Measurements from ENCODE around the gene DNAJC17.
A peak's percentile ranks its signal among the peaks of the same experiment; 100 is the strongest.

DNA sequence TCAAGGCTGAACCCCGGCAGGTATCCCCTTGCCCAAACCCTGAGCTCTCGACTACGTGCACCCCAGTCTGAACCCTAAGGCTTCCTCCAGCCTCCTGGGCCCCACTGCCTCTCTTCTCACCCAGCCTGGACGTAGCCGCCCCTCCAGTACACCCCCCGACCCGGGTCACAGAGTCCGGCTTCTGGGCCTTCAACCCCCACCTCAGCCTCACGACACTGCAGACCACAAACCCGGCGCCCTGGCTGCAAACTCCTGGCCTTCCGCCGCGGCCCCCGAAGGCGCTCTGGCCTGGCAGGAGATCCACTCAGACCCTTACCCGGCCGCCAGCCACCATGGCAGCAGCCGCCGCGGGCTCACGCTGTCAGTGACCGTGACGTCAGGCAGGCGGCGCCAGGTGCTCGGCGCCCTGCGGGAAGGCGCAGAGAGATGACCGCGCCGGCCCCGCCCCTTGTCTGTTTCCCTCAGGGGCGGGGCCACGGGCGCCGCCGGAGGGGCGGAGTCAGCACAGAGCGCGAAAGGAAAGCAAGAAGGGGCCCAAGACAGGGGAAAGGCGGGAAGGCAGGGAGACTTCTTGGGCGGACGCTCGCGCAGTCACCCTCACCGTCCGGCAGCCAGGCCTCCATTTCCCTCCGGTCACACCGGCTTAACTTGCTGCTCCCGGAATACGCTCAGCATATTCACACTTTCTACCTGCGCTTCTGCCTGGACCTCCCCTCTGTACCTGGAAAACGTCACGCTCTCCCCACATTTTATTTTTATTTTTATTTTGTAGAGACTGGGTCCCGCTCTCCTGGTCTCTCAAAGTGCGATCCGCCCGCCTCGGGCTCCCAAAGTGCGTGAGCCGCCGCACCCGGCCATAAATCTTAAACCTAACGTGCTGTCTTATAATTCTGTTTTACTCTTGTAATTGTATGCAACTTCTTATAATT lies 52.1 kb downstream of the DNAJC17 start, which contains the start of gene RMDN3:
- TF ChIP-seq, protein P1, sequence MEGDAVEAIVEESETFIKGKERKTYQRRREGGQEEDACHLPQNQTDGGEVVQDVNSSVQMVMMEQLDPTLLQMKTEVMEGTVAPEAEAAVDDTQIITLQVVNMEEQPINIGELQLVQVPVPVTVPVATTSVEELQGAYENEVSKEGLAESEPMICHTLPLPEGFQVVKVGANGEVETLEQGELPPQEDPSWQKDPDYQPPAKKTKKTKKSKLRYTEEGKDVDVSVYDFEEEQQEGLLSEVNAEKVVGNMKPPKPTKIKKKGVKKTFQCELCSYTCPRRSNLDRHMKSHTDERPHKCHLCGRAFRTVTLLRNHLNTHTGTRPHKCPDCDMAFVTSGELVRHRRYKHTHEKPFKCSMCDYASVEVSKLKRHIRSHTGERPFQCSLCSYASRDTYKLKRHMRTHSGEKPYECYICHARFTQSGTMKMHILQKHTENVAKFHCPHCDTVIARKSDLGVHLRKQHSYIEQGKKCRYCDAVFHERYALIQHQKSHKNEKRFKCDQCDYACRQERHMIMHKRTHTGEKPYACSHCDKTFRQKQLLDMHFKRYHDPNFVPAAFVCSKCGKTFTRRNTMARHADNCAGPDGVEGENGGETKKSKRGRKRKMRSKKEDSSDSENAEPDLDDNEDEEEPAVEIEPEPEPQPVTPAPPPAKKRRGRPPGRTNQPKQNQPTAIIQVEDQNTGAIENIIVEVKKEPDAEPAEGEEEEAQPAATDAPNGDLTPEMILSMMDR (IDR thresholded peaks at IDR 0.05; ENCODE audit: poor library complexity, severe bottlenecking): peak; percentile 37
- TF ChIP-seq RAD21 (conservative IDR thresholded peaks at IDR 0.05) (peak; percentile 45), EZH2 (IDR thresholded peaks at IDR 0.05; ENCODE audit: borderline replicate concordance, insufficient read depth, low read length, poor library complexity, severe bottlenecking) (no peak)

All from neural cell (in vitro differentiated cells).